ENCODE results near the gene EIF4EBP2. TPM values are rescaled to one million over a fixed set of nuclear protein-coding genes. Genes with fewer than 3 reads are reported as not detected.

Gene EIF4EBP2
- total RNA-seq, 1 donor from 2014 or later, result 100 TPM

GRCh38 chr10:70442332-70442988 lies 38.5 kb downstream of the EIF4EBP2 start:
- no peak overlapping the region for H3K27ac Mint-ChIP-seq

GRCh38 chr10:70444744-70445143 lies 40.8 kb downstream of the EIF4EBP2 start:
- Mint-ChIP-seq H3K27ac (no peak overlapping the region), H3K4me3 (no peak overlapping the region), H3K27me3 (peaks cover 59% of the 10 kb centered on the region), H3K4me1 (ENCODE audit: unreplicated experiment) (peaks cover 9% of the 10 kb centered on the region), H3K36me3 (peaks cover 7% of the 10 kb centered on the region), H3K9me3 (no peaks in the 10 kb centered on the region)
- no peak for DNase-seq (ENCODE audit: extremely low spot score, unreplicated experiment)
- TF ChIP-seq, protein P1, sequence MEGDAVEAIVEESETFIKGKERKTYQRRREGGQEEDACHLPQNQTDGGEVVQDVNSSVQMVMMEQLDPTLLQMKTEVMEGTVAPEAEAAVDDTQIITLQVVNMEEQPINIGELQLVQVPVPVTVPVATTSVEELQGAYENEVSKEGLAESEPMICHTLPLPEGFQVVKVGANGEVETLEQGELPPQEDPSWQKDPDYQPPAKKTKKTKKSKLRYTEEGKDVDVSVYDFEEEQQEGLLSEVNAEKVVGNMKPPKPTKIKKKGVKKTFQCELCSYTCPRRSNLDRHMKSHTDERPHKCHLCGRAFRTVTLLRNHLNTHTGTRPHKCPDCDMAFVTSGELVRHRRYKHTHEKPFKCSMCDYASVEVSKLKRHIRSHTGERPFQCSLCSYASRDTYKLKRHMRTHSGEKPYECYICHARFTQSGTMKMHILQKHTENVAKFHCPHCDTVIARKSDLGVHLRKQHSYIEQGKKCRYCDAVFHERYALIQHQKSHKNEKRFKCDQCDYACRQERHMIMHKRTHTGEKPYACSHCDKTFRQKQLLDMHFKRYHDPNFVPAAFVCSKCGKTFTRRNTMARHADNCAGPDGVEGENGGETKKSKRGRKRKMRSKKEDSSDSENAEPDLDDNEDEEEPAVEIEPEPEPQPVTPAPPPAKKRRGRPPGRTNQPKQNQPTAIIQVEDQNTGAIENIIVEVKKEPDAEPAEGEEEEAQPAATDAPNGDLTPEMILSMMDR (conservative IDR thresholded peaks at IDR 0.05), result no peak

More at GRCh38 chr10:70442332-70442988, 38.5 kb downstream of the EIF4EBP2 start:
- DNase-seq (ENCODE audit: extremely low spot score, unreplicated experiment), result no peak
- peak overlapping the region; percentile 61 for H3K4me3 Mint-ChIP-seq
- TF ChIP-seq, protein P1 (conservative IDR thresholded peaks at IDR 0.05), result no peak
- peaks cover 73% of the 10 kb centered on the region for H3K27me3 Mint-ChIP-seq
- peaks cover 9% of the 10 kb centered on the region for H3K4me1 Mint-ChIP-seq (ENCODE audit: unreplicated experiment)
- H3K36me3 Mint-ChIP-seq, result peaks cover 7% of the 10 kb centered on the region
- H3K9me3 Mint-ChIP-seq, result no peaks in the 10 kb centered on the region

DNA sequence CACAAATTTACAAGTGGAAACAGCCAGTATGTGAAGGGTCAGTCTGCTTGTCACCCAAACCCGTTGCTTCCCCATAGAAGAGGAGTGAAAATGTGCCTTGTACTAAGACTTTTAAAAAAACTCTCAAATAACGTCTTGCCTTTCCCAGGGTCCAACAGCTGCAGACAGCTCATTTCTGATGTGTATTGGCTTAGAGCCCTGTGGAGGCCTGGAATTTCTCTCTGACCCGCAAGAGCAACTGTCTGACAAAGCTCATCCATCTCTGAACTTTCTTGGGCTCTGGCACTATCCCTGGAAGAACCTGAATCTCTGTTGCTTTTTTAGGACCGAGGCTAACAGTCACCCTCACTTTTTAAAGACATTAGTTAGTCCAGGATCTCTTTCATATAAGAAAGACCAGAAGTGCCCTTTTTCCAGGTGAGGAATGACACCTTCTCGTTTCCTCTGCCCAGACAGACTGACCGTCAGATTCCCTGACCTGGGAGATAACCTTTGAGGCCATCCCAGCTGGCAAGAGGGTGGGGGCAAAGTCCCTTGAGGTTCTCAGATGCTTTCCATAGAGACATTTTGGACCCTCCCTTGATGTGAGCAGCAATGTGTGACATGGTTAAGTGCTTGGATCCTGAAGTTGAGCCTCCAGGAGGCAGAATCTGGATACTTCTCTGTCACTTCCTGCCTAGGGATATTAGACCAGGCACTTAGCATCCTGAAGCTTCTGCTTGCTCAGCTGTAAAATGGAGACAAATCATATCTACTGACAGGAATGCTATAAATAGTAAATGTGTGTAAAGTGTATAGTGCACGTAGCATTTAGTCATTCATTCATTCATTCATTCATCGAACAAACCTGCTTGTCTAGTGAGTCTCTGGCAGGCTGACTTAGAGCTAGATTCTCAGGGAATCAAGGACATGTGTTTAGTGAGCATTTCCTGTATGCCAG lies 42.0 kb downstream of the EIF4EBP2 start:
- no peak for DNase-seq (ENCODE audit: extremely low spot score, unreplicated experiment)
- TF ChIP-seq, protein P1 (conservative IDR thresholded peaks at IDR 0.05), result no peak
- H3K27ac Mint-ChIP-seq, result no peak overlapping the region
- H3K4me1 Mint-ChIP-seq (ENCODE audit: unreplicated experiment), result peaks cover 4% of the 10 kb centered on the region
- H3K4me3 Mint-ChIP-seq, result no peak overlapping the region
- H3K9me3 Mint-ChIP-seq, result no peaks in the 10 kb centered on the region
- peaks cover 3% of the 10 kb centered on the region for H3K36me3 Mint-ChIP-seq
- peaks cover 50% of the 10 kb centered on the region for H3K27me3 Mint-ChIP-seq

- TF ChIP-seq, protein P1 (conservative IDR thresholded peaks at IDR 0.05), result no peak
- H3K27ac Mint-ChIP-seq, result no peak overlapping the region
- no peak for DNase-seq (ENCODE audit: extremely low spot score, unreplicated experiment)
- no peak overlapping the region for H3K4me3 Mint-ChIP-seq
- H3K27me3 Mint-ChIP-seq, result peaks cover 28% of the 10 kb centered on the region
- no peaks in the 10 kb centered on the region for H3K4me1 Mint-ChIP-seq (ENCODE audit: unreplicated experiment)
- peaks cover 3% of the 10 kb centered on the region for H3K36me3 Mint-ChIP-seq
- no peaks in the 10 kb centered on the region for H3K9me3 Mint-ChIP-seq
These were observed 44.3 kb downstream of the EIF4EBP2 start for GRCh38 chr10:70448236-70448635.

GRCh38 chr10:70455213-70455630 lies 51.3 kb downstream of the EIF4EBP2 start:
- Mint-ChIP-seq H3K4me3 (no peak overlapping the region), H3K27me3 (peaks cover 48% of the 10 kb centered on the region), H3K4me1 (ENCODE audit: unreplicated experiment) (peaks cover 5% of the 10 kb centered on the region), H3K27ac (no peak overlapping the region), H3K36me3 (no peaks in the 10 kb centered on the region), H3K9me3 (no peaks in the 10 kb centered on the region)
- no peak for DNase-seq (ENCODE audit: extremely low spot score, unreplicated experiment)
- TF ChIP-seq, protein P1 (conservative IDR thresholded peaks at IDR 0.05), result no peak

All from type B pancreatic cell (in vitro differentiated cells).